SK-MEL-5 (cell line): ENCODE data around the gene TMCC1. TPM values are rescaled to one million over a fixed set of nuclear protein-coding genes. Genes with fewer than 3 reads are reported as not detected.
"Not testable (repeated sequence)": the region's sequence is repeated elsewhere in the genome, so short reads cannot be mapped to it uniquely, and the experiment has no call there.

Source experiments
- DNase-seq: peaks from one replicate; pipeline ENCODE4 v3.0.0-alpha.2; 2016; ENCODE audit warnings: low read depth, low spot score
- in situ Hi-C: cut with HindIII; loops from 2 replicates; pipeline ENCODE4 v1.10.0; 2016; ENCODE audit warnings: low sequenced_read_pairs, high pct_unique_total_duplicates, low pct_unique_long_range_greater_than_20kb
- total RNA-seq: library from RNA; depleted of rRNA; stranded (reverse); fragments of >200 nt; shearing (Covaris generic); gene quantifications from 2 replicates; pipeline ENCODE4 v1.2.3, GENCODE V29; 2014

Gene TMCC1
- total RNA-seq, 1 experiment from 2014 or later, result 9.2 TPM

DNA sequence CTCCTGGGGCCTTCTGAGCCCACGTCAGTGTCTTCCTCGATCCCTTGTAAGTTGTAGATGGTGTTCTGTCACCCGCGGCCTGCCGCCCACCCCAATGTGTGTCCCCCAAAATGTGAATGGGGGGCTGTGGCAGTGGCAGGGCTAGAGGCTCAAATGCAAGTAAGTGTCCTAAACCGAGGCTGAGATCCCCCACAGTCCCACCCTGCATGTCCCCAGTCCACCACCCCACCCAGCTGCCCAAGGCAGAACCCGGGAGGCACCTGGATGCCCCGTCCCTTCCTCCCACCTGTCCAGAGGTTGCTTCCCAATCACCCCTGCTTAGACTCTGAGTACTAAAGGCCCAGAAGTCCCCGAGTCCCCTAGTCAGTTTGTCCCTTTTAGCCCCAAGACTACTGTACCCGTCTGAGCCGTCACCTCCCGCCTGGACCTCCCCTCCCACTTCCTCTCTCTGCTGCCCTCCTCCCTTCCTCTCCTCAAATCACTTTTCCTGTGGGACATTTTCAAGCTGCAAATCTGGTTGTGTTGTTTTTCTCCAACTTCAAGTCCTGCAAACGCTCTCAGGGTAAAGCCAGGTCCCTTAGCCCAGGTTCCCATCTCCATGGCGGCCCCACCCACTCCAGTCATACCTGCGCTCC, 275.2 kb downstream of the TMCC1 start:
- in situ Hi-C loops, result no loop called here
- no peak for DNase-seq

DNA sequence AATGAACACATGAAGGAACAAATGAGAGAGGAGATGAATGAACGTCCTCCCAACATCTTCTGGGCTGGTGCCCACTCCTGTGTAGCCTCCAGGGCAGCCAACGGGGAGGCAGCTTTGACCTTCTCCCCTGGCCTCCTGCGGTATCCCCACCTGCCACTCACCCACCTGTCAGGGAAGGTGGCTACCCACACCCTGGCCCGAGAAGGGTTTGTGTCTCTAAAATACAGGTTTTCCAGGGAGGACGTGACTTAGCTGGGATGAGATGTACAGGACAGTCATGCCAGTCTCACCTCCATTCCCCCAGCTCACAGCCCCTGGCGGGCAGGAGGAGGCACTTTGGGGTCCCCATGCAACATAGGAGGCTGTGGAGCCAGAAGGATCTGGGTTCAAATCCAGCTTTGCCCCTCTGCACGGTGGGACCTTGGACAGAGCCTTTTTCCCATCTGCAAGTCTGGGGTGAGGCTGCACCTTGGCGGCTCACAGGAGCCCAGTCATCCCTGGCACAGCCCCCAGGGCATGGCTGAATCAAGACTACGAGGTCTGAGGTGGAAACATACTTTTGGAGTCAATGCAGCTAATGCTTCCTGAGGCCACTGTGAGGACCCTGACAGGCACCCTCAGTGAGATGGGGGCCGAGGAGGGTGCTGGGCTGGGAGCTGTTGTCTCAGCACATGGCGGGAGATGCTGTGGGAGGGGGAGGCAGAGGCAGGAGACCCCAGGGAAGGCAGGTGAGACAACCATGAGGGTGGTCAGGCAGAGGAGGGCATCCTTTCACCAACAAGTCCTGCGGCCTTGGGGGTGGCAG, 275.9 kb downstream of the TMCC1 start:
- in situ Hi-C loops, result no loop called here
- no peak for DNase-seq

GRCh38 chr3:129616713-129617112, 276.8 kb downstream of the TMCC1 start:
- in situ Hi-C loops, result no loop called here
- DNase-seq, result no peak

DNA sequence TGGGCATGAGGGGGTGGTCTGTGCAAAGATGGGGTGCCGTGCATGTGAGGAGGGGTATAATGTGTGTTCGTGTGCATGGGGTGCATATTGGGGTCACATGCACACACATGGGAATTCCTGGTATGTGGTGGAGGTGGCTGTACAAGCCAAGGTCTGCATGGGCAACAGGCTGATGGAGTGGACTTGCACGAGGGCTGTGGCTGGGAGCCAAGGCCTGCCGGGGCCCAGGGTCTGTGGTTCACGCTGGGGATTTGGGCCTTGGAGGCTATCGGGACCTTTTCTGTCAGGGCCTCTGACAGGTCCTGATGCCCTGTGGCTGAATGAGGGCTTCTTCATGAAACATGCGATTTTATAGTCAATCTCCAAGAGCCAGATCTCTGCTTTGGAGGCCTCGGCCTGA, 277.2 kb downstream of the TMCC1 start:
- DNase-seq, result no peak
- in situ Hi-C loops, result no loop called here

GRCh38 chr3:129615751-129616281, 277.7 kb downstream of the TMCC1 start:
- no peak for DNase-seq
- in situ Hi-C loops, result no loop called here

DNA sequence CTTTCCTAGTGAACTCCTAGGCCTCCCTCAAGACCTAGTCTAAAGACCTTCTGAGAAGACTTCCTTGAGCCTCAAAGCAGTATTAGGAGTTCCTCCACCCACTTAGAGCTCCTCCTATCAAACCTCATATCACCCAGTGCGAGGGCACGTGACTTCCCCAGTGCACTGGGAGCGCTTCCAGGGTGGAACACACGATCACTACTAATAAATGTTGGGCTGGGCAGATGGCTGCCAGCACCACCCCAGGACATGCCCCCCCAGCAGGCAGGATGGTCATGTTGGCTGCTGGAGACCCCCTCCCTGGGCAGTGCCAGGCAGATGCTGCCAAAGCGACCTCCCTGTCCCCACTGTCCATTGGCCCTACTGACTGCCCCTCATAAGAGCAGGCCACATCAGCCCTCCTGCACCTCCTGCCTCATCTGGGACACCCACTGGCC, 278.6 kb downstream of the TMCC1 start:
- in situ Hi-C loops, result no loop called here
- peak; percentile 26 for DNase-seq

DNA sequence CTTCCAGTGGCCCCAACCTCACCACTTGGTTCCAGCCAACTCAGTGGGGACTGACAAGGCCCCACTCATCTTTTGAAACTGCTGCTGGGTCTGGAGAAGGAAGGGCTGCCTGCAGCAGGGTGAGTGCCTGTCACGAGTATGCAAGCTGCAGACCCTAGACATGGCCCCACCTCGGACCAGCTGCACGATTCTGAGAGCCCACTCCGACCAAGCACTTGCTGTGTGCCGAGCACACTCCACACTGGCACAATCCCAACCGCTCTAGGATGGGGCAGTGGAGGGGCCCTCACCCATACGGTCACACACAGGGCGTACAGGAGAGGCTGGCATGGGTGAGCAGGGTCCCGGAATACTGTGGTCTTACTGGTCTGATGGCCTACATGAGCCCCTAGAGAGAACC, 279.1 kb downstream of the TMCC1 start:
- no peak for DNase-seq
- in situ Hi-C loops, result no loop called here

GRCh38 chr3:129613367-129613740, 280.2 kb downstream of the TMCC1 start:
- in situ Hi-C loops, result no loop called here

DNA sequence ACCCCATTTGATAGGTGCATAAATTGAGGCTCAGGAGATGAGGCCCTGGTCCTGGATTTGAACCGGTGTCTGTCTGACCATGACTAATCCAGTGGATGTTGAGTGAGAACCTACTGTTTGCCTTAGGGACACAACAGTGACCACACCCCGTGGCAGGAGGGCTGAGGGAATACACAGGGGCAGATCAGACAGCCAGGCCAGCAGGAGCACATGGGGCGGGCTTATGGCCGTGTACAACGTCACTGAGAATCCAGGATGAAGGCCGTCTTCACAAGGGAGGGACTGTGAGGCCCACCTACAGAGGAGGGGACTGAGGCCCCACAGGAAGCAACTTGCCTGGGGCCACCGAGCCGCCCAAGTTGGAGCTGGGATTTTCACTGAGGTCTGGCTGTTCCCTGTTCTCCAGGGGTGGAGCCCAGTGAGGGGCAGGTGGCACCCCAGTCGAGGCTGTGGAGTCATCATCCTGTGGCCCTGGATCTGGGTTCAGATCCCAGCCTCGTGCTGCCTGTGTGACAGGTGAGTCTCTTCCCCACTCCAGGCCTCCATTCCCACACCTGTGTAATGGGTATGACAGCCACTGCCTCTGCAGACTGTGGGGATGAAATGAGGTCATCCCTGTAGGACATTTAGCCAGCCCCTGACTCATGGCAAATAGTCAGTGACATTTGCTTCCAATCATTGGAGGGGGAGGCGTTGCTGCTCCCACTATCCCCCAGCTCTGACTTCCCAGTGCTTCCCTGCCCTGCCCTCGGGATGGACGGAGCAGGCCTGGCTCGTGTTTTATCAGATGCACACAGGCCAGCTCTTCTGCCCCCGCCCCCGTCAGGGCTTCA, 280.8 kb downstream of the TMCC1 start:
- in situ Hi-C loops, result no loop called here
- DNase-seq, result peak; percentile 36

More at GRCh38 chr3:129613367-129613740, 280.2 kb downstream of the TMCC1 start:
- DNase-seq, result no peak

DNA sequence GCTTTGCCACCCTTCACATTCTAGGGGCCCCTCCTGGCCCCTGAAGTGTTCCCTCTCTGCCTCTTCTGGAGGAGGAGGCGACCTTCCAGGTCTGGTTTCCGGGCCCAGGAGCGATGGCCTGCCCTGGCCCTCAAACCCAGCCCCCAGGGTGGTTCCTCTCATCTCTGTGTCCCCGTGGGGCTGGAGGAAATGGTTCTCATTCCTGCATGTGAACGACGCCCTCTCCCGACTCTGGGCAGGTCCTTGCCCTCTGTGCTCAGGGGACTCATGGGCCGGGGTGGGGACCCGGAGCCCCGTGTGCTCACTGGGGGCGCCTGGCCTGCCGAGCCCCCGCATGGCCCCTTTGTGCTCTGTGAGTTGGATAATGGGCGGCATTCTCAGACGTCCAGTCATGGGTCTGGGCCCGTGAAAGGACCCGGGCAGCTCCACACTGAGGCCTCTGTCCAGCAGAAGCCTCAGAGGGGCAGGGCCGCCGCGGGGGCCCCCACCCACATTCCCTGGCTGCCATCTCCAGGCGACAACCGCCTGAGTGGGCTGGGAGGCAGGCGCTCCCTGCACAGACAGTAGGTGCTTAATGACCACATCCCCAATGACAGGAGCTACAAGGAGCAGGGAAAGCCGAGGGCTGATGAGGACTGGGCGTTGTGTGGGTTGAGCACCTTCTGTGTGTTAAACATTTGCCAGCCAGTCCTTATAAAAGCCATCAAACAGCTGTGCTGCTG, 281.5 kb downstream of the TMCC1 start:
- in situ Hi-C loops, result no loop called here
- DNase-seq, result peak; percentile 72

- no peak for DNase-seq
- in situ Hi-C loops, result no loop called here
These were observed 282.1 kb downstream of the TMCC1 start for GRCh38 chr3:129611446-129611800.

DNA sequence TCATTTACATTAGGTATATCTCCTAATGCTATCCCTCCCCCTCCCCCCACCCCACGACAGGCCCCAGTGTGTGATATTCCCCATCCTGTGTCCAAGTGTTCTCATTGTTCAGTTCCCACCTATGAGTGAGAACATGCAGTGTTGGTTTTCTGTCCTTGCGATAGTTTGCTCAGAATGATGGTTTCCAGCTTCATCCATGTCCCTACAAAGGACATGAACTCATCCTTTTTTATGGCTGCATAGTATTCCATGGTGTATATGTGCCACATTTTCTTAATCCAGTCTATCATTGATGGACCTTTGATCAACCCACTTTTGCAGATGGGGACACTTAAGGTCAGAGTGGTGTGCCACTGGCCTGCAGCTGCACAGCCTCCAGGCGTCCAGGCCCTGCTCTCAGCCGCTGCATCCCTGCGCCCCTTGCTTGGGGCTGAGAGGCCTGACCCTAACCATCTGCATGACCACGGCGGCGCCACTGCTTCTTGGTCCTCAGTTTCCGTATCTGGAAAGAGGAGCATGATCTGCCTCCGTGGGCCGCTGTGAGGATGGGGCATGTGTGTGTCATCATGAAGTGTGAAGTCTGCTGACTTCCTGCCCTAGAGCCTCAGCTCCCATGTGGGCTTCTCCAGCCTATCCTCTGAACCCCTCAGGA, 282.6 kb downstream of the TMCC1 start:
- DNase-seq, in situ Hi-C loops: not testable (repeated sequence)

GRCh38 chr3:129610276-129610675, 283.2 kb downstream of the TMCC1 start:
- DNase-seq, result no peak
- in situ Hi-C loops, result no loop called here

DNA sequence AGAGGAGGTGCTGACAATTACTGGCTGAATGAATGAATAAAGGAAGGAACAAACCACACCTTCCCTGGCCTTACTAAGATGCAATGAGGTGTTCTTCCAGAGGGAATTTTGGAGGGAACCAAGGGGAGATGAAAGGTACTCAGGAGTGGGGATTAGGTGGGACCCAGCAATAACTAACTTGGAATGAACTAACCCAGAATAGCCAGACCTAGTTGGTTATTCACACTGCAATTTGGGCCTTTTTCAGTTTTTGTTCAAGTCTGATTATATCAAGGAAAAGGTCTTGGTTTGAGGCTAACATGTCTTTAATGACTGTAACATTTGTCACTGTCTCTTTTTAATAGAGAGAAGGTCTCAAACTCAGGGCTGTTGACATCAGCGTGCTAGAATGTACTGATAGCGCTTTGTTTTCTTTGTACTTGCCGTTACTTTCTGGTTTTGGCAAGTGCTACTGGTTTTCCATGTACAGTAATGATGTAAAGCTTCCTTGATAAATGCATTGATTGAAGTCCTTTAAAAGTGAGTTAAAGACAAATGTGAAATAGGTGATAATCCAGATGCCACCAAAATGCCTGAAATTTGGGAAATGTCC, 283.8 kb downstream of the TMCC1 start:
- in situ Hi-C loops, result no loop called here
- no peak for DNase-seq

DNA sequence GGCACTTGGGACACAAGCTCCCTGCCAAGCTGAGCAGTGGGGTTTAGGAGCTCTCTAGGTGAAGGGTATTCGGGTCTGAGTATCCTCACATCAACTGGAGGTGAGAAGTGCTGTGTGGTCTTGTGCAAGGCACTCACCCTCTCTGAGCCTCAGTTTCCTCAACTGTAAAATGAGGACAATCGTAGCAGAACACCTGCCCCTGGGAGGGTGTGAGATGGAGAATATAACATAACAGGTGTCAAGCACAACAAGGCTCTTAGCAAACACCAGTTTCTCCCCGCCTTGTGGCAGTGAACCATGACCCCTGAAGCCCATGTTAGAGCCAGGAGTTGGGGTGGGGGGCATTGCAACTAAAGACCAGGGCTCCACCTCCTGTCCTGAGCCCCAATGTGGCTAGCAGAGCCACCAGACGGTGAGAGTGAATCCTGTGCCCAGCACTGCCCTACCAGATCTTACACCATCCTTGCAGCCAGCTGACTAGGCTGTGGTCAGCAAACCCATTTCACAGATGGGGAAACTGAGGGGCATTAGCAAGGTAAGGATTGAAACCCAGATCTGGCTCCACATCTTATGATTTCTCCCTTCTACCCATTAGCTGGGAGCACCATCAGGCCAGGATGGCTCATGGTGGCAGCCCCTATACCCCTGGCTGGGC, 284.4 kb downstream of the TMCC1 start:
- in situ Hi-C loops, result no loop called here
- no peak for DNase-seq
